GM19455 (cell line): ENCODE results near the gene CYB5D1.

Source experiments
- ATAC-seq: cut with Tn5 transposase; IDR thresholded peaks from one replicate; pipeline ENCODE4 v1.9.1; 2021; ENCODE audit not compliant: unreplicated experiment

Gene CYB5D1

DNA sequence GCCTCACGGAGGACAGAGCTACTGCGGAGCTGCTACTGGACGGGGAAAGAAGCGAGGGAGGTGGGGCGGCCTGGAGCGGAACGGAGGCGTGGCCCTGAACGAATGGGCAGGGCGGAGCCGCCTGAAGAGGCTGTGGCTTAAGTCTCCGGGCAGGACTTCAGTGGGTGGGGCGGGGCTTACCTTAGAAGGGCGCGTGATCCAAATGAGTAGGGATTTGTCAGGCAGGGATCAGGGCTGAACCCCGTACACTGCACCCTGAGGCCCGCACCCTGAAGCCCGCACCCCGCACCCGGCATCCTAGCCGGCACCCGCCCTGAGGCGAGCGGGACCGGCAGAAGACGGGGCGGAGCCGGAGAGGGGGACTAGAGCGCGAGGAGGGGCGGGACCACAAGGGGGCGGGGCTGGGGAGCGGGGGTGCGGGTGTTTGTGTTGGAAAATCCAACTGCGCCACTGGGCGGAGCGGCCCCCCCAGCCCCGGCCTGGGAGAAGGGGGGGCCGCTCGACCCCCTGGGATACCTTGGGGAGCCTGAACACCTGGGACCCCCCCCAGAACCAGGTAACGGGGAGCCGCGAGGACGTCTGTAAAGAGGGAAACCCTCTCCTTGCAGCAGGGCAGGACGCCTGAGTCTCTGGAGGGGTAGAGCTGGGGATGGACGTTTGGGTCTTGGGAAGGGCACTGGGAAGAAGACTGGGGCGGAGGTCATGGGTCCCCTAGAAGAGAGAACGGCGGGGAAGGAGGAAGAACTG is 23.8 kb upstream of the CYB5D1 start, which contains the start of gene KDM6B:
Gene KDM6B (plus strand): TSS at position 423 of the 747 bp plus-strand sequence. CDS start 11,338 bp downstream, outside the sequence.
- peak; percentile 46 for ATAC-seq

GRCh38 chr17:7834542-7834956 is 23.3 kb upstream of the CYB5D1 start:
- no peak for ATAC-seq

- peak; percentile 50 for ATAC-seq
Measured at GRCh38 chr17:7834957-7835813, 22.6 kb upstream of the CYB5D1 start.

- ATAC-seq, result peak; percentile 22
Measured at GRCh38 chr17:7835814-7836595, 21.8 kb upstream of the CYB5D1 start.

DNA sequence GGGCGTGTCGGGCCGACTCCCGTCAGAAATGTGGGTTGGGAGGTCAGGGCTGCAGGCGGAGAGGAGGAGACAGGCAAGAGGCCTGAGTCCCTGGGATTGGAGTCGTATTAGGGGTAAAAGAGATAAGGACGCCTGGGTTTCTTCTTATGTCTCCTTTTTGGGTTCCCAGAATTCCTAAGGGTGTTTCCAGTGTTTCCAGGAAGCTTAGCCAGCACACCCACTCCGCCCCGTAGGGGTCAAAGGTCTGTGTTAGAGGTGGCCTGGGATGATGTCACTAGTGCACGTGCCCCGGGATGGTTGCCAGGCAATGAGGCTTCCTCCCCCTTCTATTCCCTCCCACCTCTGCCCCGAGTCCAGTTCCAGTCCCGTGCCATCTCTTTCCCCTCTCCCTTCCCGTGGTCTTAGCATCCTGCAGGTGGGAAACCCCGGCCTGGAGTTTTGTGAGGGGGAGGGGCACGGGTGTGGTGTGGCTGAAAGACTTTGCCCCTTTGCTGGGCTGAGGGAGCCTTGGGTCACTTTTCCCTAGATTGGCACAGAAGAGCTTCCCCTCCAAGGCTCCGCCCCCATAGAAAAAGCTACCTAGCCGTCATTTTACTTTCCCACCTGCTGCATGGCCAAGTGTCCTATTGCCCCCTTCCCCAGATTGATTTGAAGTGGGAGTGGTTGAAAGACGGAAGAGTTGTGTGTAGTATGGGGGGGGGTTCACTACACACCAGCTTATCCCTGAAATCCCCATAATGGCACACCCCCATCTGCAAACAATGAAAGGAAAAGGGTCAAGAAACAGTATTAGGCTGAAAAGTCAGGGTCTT is 21.0 kb upstream of the CYB5D1 start:
- no peak for ATAC-seq

- no peak for ATAC-seq
Measured at GRCh38 chr17:7837408-7838088, 20.3 kb upstream of the CYB5D1 start.

- no peak for ATAC-seq
Measured at GRCh38 chr17:7838090-7839075, 19.4 kb upstream of the CYB5D1 start.

GRCh38 chr17:7839190-7839875 is 18.5 kb upstream of the CYB5D1 start:
- no peak for ATAC-seq

- no peak for ATAC-seq
Measured at GRCh38 chr17:7839876-7840261, 17.9 kb upstream of the CYB5D1 start.

- no peak for ATAC-seq
Measured at GRCh38 chr17:7840441-7840840, 17.4 kb upstream of the CYB5D1 start.

GRCh38 chr17:7840875-7841274 is 16.9 kb upstream of the CYB5D1 start:
- no peak for ATAC-seq

GRCh38 chr17:7841396-7841914 is 16.3 kb upstream of the CYB5D1 start:
- ATAC-seq, result peak; percentile 8

- ATAC-seq, result peak; percentile 12
Measured at GRCh38 chr17:7841915-7842379, 15.9 kb upstream of the CYB5D1 start.

DNA sequence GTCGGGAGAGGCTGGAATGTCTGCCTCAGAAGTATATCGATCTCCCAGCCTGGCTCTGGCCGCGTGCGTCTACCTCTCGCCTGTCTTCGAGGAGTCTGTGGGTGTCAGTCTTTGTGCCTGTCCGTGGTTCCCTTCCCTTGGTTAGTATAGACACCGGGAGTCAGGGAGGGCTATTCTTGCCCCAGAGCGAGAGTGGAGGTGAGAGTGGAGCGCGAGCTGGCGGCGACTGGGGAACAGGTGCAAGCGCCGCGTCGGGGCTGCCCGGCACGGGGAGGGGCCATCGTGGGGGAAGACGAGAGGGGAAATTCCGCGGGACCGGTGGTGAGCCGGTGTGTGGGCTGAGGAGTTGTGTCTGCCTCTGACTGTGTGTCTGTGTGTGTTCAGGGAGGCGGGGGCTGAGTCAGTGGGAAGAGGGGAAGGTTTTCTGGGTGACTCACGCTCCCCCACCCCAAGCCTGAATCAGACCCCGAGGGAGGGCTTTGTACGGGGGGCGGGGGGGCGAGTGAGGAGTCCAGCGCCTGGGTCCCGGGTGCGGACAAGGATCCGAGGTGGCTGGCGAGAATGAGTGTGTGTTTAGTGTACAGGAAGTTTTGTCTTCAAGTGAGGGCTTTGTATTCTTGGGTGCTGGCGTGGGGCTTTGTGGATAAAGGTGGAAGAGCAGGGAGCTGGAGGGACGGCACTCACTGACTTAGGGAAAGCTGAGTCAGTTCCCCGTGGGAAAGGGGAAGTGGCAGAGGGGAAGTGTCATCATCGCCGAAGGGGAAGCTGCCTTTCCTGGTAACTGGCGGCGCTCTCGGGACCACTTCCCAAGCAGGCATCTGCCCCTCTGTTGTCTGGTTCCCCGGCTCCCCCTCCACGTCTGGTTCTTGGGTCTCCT is 15.2 kb upstream of the CYB5D1 start:
- peak; percentile 28 for ATAC-seq

- no peak for ATAC-seq
Measured at GRCh38 chr17:7843257-7843535, 14.6 kb upstream of the CYB5D1 start.

GRCh38 chr17:7843536-7844291 is 14.1 kb upstream of the CYB5D1 start:
- ATAC-seq, result no peak
